SJCRH30 (cell line): ENCODE measurements around the gene SRMS. TPM values are rescaled to one million over a fixed set of nuclear protein-coding genes. Genes with fewer than 3 reads are reported as not detected.

Experiments
- DNase-seq, 2 experiments: peaks; one replicate each; pipeline ENCODE4 v3.0.0-alpha.2; 2015 to 2020
- H3K27ac ChIP-seq: fragments of 250-450 bp; sonication (Bioruptor Pico); 2 replicates; pipeline ENCODE4 v1.5.1; 2020; ENCODE audit warnings: mild to moderate bottlenecking, moderate library complexity
- H3K27me3 ChIP-seq: fragments of 250-450 bp; sonication (Bioruptor Pico); 2 replicates; pipeline ENCODE4 v1.5.1; 2020; ENCODE audit warnings: mild to moderate bottlenecking, moderate library complexity
- H3K36me3 ChIP-seq: fragments of 250-450 bp; sonication (Bioruptor Pico); 2 replicates; pipeline ENCODE4 v1.5.1; 2020; ENCODE audit warnings: mild to moderate bottlenecking, moderate library complexity
- H3K4me1 ChIP-seq: fragments of 250-450 bp; sonication (Bioruptor Pico); 2 replicates; pipeline ENCODE4 v1.5.1; 2020; ENCODE audit warnings: mild to moderate bottlenecking, moderate library complexity
- H3K4me3 ChIP-seq: fragments of 250-450 bp; sonication (Bioruptor Pico); 2 replicates; pipeline ENCODE4 v1.5.1; 2020; ENCODE audit warnings: mild to moderate bottlenecking, moderate library complexity
- H3K9me3 ChIP-seq: fragments of 250-450 bp; sonication (Bioruptor Pico); replicated peaks from 2 replicates; pipeline ENCODE4 v1.5.1; 2020; ENCODE audit warnings: mild to moderate bottlenecking, moderate library complexity
- total RNA-seq: library from RNA; depleted of rRNA; stranded (reverse); fragments of >200 nt; shearing (Covaris generic); gene quantifications from 2 replicates; pipeline ENCODE4 v1.2.3, GENCODE V29; 2014

Gene SRMS
- total RNA-seq, 1 experiment from 2014 or later = not detected

- Histone ChIP-seq H3K4me3 (no peak overlapping the region), H3K27me3 (peaks cover 6% of the 10 kb centered on the region; the same call in 1 of the 2 replicates), H3K27ac (peak overlapping the region; percentile 80), H3K36me3 (no peaks in the 10 kb centered on the region), H3K4me1 (peaks cover 23% of the 10 kb centered on the region), H3K9me3 (no peaks in the 10 kb centered on the region)
- DNase-seq = peak; percentile 97 to 98
Observed at GRCh38 chr20:63536241-63536977, 11.1 kb downstream of the SRMS start.

GRCh38 chr20:63534831-63535651 is 12.5 kb downstream of the SRMS start:
- Histone ChIP-seq H3K4me3 (no peak overlapping the region), H3K36me3 (no peaks in the 10 kb centered on the region), H3K27ac (no peak overlapping the region), H3K4me1 (peaks cover 23% of the 10 kb centered on the region), H3K9me3 (no peaks in the 10 kb centered on the region), H3K27me3 (no peaks in the 10 kb centered on the region; the same call in 1 of the 2 replicates)
- no peak for DNase-seq

DNA sequence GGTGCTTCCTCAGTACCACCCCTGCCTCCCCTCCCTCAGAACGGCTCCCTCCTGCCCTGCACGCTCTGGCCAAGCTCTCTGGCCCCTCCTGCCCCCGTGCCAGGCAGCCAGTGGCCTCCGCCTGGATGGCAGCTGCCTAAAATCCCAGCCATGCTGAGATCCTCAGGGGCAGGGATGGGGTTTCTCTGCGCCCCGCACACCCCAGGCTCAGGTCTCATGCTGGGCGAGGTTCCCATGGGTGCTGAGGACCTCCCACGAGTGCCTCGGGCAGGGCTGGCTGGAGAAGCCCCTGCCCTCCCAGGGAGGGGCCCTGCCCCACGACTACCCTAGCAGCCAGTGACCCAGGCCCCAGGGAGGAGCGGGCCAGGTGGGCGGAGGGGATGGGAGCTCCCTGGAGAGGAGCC is 13.1 kb downstream of the SRMS start:
- peaks cover 23% of the 10 kb centered on the region for H3K4me1 ChIP-seq
- no peaks in the 10 kb centered on the region; the same call in 1 of the 2 replicates for H3K27me3 ChIP-seq
- H3K9me3 ChIP-seq = no peaks in the 10 kb centered on the region
- no peak overlapping the region for H3K27ac ChIP-seq
- H3K36me3 ChIP-seq = no peaks in the 10 kb centered on the region
- no peak overlapping the region for H3K4me3 ChIP-seq
- DNase-seq = no peak

DNA sequence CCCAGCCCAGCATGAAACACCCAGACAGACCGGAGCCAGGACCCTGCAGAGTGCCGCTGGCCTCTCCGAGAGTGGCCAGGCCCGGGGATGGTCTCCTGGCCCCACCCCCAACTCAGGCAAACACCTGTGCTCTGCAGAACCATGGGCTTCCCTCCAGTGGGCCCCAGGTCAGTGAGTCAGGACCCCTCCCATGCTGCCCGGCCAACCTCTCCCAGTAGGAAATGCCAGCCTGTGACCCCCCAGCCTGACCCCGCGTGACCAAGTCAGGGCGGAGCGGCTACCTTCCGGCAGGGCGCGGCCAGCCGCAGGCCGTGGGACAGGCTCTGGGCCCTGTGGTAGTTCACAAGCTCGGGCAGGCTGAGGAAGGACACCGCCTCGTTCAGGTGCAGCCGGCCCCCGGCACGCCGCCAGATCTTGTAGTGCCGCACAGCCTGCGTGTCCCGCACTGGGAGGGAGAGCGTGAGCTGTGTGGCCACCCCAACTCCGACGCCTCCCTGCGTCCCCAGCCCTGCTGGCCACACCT is 13.6 kb downstream of the SRMS start:
- Histone ChIP-seq H3K9me3 (no peaks in the 10 kb centered on the region), H3K4me3 (no peak overlapping the region), H3K27ac (no peak overlapping the region), H3K4me1 (peaks cover 23% of the 10 kb centered on the region), H3K36me3 (no peaks in the 10 kb centered on the region), H3K27me3 (no peaks in the 10 kb centered on the region; the same call in 1 of the 2 replicates)
- DNase-seq = no peak

GRCh38 chr20:63533388-63533787 is 14.2 kb downstream of the SRMS start:
- Histone ChIP-seq H3K27me3 (no peaks in the 10 kb centered on the region; the same call in 1 of the 2 replicates), H3K27ac (no peak overlapping the region), H3K36me3 (no peaks in the 10 kb centered on the region), H3K9me3 (no peaks in the 10 kb centered on the region), H3K4me1 (peaks cover 23% of the 10 kb centered on the region), H3K4me3 (no peak overlapping the region)
- no peak for DNase-seq

- H3K27ac ChIP-seq = no peak overlapping the region
- peaks cover 22% of the 10 kb centered on the region for H3K4me1 ChIP-seq
- H3K4me3 ChIP-seq = no peak overlapping the region
- no peaks in the 10 kb centered on the region for H3K9me3 ChIP-seq
- DNase-seq = no peak
- no peaks in the 10 kb centered on the region for H3K36me3 ChIP-seq
- H3K27me3 ChIP-seq = no peaks in the 10 kb centered on the region; the same call in 1 of the 2 replicates
Observed at GRCh38 chr20:63532449-63532971, 15.0 kb downstream of the SRMS start.

DNA sequence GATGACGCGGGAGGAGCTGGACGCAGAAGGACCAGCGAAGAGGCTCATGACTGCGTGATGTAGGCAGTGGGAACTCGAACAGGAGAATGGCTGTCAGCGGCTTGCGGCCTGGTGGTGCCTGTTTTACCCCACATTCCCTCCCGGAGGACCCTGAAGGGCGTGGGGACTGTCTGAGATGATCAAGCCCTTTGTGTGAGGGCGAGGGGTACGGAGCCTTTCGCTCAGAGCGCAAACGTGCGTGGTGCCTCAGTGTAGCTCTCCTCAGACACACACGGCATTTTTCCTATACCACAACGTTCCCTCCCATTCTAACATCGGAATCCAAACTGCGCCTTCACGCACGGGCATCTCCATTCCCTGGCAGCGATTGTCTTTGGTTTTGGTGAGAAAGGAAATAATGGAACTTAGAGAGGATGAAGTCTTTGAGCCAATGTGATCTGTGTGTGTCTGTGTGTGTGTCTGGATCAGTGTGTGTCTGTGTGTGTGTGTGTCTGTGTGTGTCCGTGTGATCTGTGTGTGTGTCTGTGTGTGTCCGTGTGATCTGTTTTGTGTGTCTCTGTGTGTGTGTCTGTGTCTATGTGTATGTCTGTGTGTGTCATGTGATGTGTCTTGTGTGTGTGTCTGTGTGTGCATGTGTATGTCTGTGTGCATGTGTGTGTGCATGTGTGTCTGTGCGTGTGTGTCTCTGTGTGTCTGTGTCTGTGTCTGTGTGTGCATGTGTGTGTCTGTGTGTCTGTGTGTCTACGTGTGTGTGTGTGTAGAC is 15.7 kb downstream of the SRMS start:
- no peak overlapping the region for H3K27ac ChIP-seq
- peak in 1 of 2 experiments; percentile 13 for DNase-seq
- no peaks in the 10 kb centered on the region for H3K9me3 ChIP-seq
- peaks cover 16% of the 10 kb centered on the region for H3K4me1 ChIP-seq
- no peaks in the 10 kb centered on the region; the same call in 1 of the 2 replicates for H3K27me3 ChIP-seq
- no peak overlapping the region for H3K4me3 ChIP-seq
- no peaks in the 10 kb centered on the region for H3K36me3 ChIP-seq

DNA sequence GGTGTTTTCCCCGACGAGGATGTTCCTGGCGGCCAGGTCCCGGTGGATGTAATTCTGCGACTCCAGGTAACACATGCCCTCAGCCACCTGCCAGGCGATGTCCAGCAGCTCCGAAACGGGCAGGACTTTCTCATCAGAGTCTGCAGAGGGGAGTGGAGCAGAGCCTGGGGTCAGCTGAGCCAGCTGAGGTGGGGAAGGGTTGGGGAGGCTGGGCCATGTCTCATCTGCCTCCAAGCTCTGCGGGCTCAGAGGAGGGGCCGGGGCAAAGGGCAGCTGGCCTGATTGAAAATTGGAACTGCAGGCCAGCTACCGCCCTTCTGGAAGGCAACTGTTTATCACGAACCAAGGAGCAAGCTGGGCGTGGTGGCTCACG is 16.8 kb downstream of the SRMS start:
- H3K27me3 ChIP-seq = no peaks in the 10 kb centered on the region; the same call in 1 of the 2 replicates
- H3K4me1 ChIP-seq = peaks cover 9% of the 10 kb centered on the region; the same call in 1 of the 2 replicates
- no peaks in the 10 kb centered on the region for H3K9me3 ChIP-seq

DNA sequence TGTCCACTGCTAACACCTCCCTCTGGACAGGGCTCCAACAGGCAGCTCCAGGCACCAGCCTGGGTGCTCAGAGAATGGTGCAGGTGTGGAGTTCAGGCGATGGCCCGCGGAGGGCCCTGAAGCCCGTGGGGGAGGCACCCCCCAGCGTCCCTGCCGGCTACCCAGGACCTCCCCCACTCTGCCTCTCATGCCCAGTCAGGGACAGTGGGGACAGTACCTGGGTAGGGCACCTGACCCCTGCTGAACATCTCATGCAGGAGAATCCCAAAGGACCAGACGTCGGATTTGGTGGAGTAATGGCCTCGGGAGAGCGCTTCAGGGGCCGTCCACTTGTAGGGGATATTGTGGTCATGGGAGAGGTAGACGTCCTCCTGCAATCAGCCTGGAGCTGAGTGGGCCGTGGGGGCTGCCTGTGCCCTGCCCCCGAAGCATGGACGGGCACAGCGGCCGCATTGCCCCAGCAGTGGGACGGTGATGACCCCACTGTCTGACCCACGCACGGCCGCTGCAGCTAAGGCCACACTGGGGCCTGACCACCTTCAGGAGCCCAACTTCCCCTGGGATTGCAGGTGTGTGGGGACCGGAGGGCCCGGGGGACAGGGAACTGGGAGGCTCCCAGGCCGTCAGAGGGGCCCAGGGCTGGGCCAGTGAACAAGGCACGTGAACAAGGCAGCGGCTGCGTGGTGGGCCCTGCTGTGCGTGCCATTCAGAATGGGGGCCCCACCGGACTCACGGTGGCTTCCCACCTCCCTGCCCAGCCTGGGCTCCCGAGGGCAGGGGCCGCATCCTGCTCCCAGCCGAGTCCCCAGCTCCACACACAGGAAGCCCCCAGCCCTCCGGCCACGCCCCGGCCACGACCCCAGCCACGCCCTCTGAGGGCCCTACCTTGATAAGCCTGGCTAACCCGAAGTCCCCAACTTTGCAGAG is 17.4 kb downstream of the SRMS start:
- H3K4me3 ChIP-seq = no peak overlapping the region
- no peaks in the 10 kb centered on the region; the same call in 1 of the 2 replicates for H3K27me3 ChIP-seq
- H3K4me1 ChIP-seq = peaks cover 6% of the 10 kb centered on the region; the same call in 1 of the 2 replicates
- no peaks in the 10 kb centered on the region for H3K9me3 ChIP-seq
- no peaks in the 10 kb centered on the region for H3K36me3 ChIP-seq
- no peak overlapping the region for H3K27ac ChIP-seq
- peak in 1 of 2 experiments; percentile 19 for DNase-seq

More for the DNA sequence above, 16.8 kb downstream of the SRMS start:
- H3K27ac ChIP-seq = no peak overlapping the region
- no peak for DNase-seq
- H3K4me3 ChIP-seq = no peak overlapping the region
- H3K36me3 ChIP-seq = no peaks in the 10 kb centered on the region

DNA sequence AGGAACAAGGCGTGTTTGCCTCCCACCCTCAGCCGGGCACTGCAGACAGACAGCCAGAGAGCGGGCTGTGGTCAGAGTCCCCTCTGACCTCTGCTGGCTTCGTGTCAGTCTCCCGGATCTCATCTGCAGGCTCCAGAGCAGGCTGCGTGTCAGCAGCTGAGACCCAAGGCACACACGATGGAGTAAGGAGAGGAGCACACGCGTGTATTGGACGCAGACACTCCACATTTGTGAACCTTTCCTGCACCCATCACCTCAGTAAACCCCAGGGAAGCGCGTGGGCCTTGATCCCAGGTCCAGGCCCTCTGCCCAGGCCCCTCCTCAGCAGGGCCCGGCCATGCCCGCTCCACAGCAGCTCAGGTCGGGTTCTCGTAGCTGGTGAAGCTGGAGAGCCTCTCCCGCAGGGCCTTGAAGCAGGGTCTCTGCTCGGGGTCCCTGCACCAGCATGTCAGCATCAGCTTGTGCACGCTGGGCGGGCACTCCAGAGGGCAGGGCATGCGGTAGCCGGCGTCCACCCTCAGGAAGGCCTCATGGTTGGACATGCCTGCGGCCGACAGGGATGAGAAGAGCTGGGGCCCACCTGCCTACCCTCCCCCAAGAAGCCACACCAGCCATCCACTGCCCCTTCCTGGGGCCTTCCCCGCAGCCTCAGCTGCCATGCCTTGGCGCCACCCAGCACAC is 18.2 kb downstream of the SRMS start:
- H3K9me3 ChIP-seq = no peaks in the 10 kb centered on the region
- no peak for DNase-seq
- no peak overlapping the region for H3K27ac ChIP-seq
- H3K4me3 ChIP-seq = no peak overlapping the region
- H3K27me3 ChIP-seq = no peaks in the 10 kb centered on the region; the same call in 1 of the 2 replicates
- no peaks in the 10 kb centered on the region for H3K4me1 ChIP-seq
- H3K36me3 ChIP-seq = no peaks in the 10 kb centered on the region

DNA sequence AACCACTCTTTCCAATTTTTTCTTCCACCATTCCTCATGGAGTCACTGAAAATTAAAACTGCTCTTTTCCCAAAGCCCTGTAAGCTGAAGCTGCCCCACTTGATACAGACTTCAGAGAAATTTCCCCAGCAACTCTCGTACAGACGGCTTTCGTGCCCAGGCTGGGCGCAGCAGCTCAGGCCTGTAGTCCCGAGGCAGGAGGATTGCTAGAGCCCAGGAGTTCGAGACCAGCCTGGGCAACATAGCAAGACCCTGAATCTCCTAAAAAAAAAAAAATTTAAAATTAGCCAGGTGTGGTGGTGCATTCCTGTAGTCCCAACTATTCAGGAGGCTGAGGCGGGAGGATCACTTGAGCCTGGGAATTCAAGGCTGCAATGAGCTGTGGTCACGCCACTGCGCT is 20.4 kb downstream of the SRMS start:
- no peaks in the 10 kb centered on the region for H3K27me3 ChIP-seq
- no peaks in the 10 kb centered on the region for H3K9me3 ChIP-seq
- no peaks in the 10 kb centered on the region; the same call in 1 of the 2 replicates for H3K4me1 ChIP-seq
- H3K36me3 ChIP-seq = peaks cover 14% of the 10 kb centered on the region
- DNase-seq = no peak
- H3K27ac ChIP-seq = no peak overlapping the region
- no peak overlapping the region for H3K4me3 ChIP-seq

DNA sequence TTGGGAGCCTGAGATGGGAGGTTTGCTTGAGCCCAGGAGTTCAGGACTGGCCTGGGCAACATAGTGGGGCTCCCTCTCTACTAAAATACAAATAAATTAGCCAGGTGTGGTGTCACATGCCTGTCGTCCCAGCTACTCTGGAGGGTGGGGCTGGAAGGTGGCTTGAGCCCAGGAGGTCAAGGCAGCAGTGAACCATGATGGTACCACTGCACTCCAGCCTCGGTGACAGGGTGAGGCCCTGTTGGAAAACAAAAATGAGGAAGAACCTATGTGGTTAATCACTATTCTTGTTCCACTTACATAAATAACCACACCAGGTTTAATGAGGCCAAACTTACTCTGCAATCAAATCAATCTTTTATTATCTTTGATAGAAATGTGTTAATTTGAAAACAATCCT is 21.6 kb downstream of the SRMS start:
- H3K4me1 ChIP-seq = no peaks in the 10 kb centered on the region; the same call in 1 of the 2 replicates
- no peak overlapping the region for H3K27ac ChIP-seq
- H3K4me3 ChIP-seq = no peak overlapping the region
- DNase-seq = no peak
- no peaks in the 10 kb centered on the region for H3K9me3 ChIP-seq
- no peaks in the 10 kb centered on the region for H3K27me3 ChIP-seq
- H3K36me3 ChIP-seq = peaks cover 23% of the 10 kb centered on the region

GRCh38 chr20:63525185-63525584 is 22.4 kb downstream of the SRMS start:
- no peak for DNase-seq
- H3K4me1 ChIP-seq = no peaks in the 10 kb centered on the region; the same call in 1 of the 2 replicates
- no peak overlapping the region for H3K27ac ChIP-seq
- H3K36me3 ChIP-seq = peaks cover 23% of the 10 kb centered on the region
- H3K9me3 ChIP-seq = no peaks in the 10 kb centered on the region
- no peak overlapping the region for H3K4me3 ChIP-seq
- H3K27me3 ChIP-seq = no peaks in the 10 kb centered on the region
